ENCODE measurements around the gene CD300LD. TPM values are rescaled to one million over a fixed set of nuclear protein-coding genes. Genes with fewer than 3 reads are reported as not detected.

The CD300LD gene
- total RNA-seq, 2 experiments from 2014 or later, result not detected

DNA sequence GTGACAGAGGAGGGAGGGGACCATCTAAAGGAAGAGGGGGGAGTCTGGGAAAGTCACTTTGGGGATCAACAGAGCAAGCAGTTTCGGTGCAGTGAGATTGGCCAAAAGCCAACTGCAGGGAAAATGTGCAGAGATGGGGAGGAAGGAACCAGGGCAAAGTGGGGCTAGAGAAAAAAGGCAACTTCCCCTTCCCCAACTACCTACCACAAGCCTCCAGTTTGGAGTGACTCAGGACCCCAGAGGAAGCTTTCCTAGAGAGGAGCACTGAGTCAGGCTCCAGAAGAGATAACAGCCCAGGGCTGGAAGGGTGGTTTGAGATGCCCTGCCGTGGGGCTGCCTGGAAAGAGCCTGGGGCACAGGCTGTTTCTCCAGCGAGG, 6.9 kb upstream of the CD300LD start:
- Mint-ChIP-seq H3K9me3 (no peaks in the 10 kb centered on the region), H3K4me1 (ENCODE audit: low read depth) (peaks cover 7% of the 10 kb centered on the region), H3K4me3 (no peak overlapping the region), H3K27ac (no peak overlapping the region), H3K27me3 (peaks cover 20% of the 10 kb centered on the region), H3K36me3 (ENCODE audit: low read depth) (no peaks in the 10 kb centered on the region)
- ChIA-PET POLR2A (interaction anchor here (0.5 to 0.6 kb wide), 2 partner anchors 158 to 295 kb away, joined by 3 to 4 read pairs; no protein-coding TSS in a partner anchor), CTCF (no interaction called here)
- ATAC-seq, result no peak
- intact Hi-C loops (cut with micrococcal nuclease), result no loop called here
- no peak for DNase-seq
- no peak for TF ChIP-seq CTCF (IDR thresholded peaks at IDR 0.05)

GRCh38 chr17:74598346-74599022, 6.4 kb upstream of the CD300LD start:
- no peak for ATAC-seq
- no peak overlapping the region for H3K4me3 Mint-ChIP-seq
- no peaks in the 10 kb centered on the region for H3K9me3 Mint-ChIP-seq
- H3K27ac Mint-ChIP-seq, result no peak overlapping the region
- H3K4me1 Mint-ChIP-seq (ENCODE audit: low read depth), result peaks cover 7% of the 10 kb centered on the region
- no peak for TF ChIP-seq CTCF (IDR thresholded peaks at IDR 0.05)
- DNase-seq, result no peak
- intact Hi-C loops (cut with micrococcal nuclease), result no loop called here
- H3K36me3 Mint-ChIP-seq (ENCODE audit: low read depth), result no peaks in the 10 kb centered on the region
- ChIA-PET POLR2A (interaction anchor here (0.6 kb wide), 1 partner anchor 295 kb away, joined by 4 read pairs; no protein-coding TSS in a partner anchor), CTCF (no interaction called here)
- peaks cover 20% of the 10 kb centered on the region for H3K27me3 Mint-ChIP-seq

DNA sequence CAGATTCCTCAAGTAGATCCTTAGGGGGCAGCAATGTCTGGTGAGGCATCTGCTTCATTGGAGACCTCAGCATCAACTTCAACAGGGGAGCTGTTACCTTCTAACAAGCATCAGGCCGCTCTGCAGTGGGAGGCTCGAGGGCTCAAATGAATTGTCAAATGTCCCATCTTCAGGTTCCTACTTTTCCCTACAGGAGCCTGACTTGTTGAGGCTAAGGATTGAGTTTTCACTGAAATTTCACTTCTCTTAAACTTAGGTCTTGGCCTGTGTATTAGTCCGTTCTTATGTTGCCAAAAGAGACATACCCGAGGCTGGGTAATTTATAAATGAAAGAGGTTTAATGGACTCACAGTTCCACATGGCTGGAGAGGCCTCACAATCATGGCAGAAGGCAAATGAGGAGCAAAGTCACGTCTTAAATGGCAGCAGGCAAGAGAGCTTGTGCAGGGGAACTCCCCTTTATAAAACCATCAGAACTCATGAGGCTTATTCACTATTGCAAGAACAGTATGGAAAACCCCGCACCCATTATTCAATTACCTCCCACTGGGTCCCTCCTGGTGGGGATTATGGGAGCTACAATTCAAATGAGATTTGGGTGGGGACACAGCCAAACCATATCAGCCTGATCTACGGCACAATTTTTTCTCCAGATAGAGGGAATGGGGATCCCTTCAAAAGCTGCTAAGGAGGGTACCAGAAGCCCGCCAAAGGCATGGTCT, 5.1 kb upstream of the CD300LD start:
- DNase-seq (no peak), ATAC-seq (no peak)
- POLR2A ChIA-PET, result no interaction called here
- H3K27ac Mint-ChIP-seq, result no peak overlapping the region
- H3K36me3 Mint-ChIP-seq (ENCODE audit: low read depth), result no peaks in the 10 kb centered on the region
- intact Hi-C loops (cut with micrococcal nuclease), result no loop called here
- peaks cover 24% of the 10 kb centered on the region for H3K27me3 Mint-ChIP-seq
- CTCF ChIA-PET, result interaction anchor here (1.4 kb wide), 1 partner anchor 31 kb away, joined by 5 read pairs; no protein-coding TSS in a partner anchor
- H3K4me3 Mint-ChIP-seq, result no peak overlapping the region
- no peaks in the 10 kb centered on the region for H3K9me3 Mint-ChIP-seq
- TF ChIP-seq CTCF (IDR thresholded peaks at IDR 0.05), result no peak
- H3K4me1 Mint-ChIP-seq (ENCODE audit: low read depth), result peaks cover 11% of the 10 kb centered on the region

DNA sequence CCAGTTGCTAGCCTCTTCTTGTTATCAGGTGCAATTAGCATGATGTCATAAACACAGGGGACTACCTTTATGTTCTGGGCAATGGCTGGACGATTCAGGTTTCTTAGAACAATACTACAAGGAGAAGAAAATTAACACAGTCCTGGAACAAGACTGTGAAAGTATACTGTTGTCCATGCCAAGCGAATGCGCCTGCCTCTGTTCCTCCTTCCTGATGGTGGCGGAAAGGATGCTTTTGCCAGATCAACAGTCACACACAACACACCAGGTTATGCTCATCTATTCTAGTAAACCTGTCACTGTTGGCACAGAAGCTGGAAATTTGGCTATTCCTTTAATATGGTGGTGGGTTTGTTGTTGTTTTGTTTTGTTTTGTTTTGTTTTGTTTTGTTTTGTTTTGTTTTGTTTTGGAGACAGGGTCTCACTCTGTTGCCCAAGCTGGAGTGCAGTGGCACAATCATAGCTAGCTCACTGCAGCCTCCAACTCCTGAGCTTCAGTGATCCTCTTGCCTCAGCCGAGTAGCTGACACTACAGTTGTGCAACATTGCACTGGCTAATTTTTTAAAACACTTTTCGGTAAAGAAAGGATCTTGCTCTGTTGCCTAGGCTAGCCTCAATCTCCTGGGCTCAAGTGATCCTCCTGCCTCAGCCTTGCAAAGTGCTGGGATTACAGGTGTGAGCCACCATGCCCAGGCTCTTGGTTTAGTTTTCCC, 3.1 kb upstream of the CD300LD start:
- H3K36me3 Mint-ChIP-seq (ENCODE audit: low read depth), result no peaks in the 10 kb centered on the region
- ATAC-seq, result no peak
- ChIA-PET CTCF (interaction anchor here (0.9 to 1.4 kb wide), 2 partner anchors 29 to 63 kb away, joined by 3 read pairs; no protein-coding TSS in a partner anchor), POLR2A (no interaction called here)
- intact Hi-C loops (cut with micrococcal nuclease), result no loop called here
- peaks cover 17% of the 10 kb centered on the region for H3K4me1 Mint-ChIP-seq (ENCODE audit: low read depth)
- H3K27me3 Mint-ChIP-seq, result peaks cover 19% of the 10 kb centered on the region
- H3K9me3 Mint-ChIP-seq, result no peaks in the 10 kb centered on the region
- H3K27ac Mint-ChIP-seq, result no peak overlapping the region
- no peak for TF ChIP-seq CTCF (IDR thresholded peaks at IDR 0.05)
- DNase-seq, result no peak
- no peak overlapping the region for H3K4me3 Mint-ChIP-seq
